Non-pigmented ciliary epithelial cell (primary cell): ENCODE measurements around the gene CATSPER1.

Experiments
- DNase-seq: peaks from one replicate; pipeline ENCODE4 v3.0.0-alpha.2; 2010; ENCODE audit warnings: low read depth

Gene CATSPER1

GRCh38 chr11:66026017-66026529, at the start of gene CATSPER1:
Gene CATSPER1 (minus strand): TSS chr11:66026479. CDS start chr11:66026379, 100 bp downstream.
- no peak for DNase-seq

DNA sequence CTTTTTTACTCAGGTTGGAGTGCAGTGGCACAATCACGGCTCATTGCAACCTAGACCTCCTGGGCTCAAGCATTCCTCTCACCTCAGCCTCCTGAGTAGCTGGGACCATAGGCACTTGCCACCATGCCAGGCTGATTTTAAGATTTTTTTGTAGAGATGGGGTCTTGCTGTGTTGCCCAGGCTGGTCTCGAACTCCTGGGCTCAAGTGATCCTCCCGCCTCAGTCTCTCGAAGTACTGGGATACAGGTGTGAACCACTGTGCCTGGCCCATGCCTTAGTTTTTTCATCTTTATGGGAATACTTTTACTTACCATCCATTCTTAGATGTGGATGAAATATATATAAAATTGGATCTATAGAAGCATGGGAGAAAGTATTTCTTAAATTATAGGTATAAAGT, 49.0 kb upstream of the CATSPER1 start:
- no peak for DNase-seq

DNA sequence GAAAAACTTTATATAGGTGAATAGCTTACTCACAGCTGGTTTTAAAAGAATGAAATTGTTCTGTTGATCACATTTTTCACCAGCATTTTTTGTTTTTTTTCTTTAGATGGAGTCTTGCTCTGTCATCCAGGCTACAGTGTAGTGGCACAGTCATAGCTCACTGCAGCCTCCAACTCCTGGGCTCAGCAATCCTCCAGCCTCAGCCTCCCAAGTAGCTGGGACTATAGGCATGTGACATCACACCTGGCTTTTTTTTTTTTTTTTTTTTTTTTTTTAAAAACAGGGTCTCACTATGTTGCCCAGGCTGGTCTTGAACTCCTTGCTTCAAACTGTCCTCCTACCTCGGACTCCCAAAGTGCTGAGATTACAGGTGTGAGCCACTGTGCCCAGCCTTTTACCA, 47.4 kb upstream of the CATSPER1 start:
- DNase-seq = no peak

DNA sequence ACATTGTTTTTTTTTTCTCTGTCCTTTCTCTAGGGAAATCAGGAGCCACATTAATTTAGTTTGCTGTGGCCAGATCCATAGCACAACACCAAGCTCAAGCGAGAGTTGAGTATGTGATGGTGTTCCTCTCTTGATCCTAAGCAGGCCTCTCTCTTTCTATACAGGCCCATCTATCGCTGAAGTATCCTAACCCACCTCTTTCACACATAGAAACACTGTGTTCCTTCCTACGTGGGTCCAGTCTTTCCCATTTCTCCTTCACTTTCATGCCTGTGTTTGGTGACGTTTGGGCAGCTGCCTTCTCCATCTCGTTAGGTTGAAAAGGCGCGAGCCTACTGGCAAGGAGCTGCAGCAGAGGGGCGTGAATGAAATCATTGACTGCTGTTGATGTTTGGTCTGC, 46.2 kb upstream of the CATSPER1 start:
- DNase-seq = no peak

DNA sequence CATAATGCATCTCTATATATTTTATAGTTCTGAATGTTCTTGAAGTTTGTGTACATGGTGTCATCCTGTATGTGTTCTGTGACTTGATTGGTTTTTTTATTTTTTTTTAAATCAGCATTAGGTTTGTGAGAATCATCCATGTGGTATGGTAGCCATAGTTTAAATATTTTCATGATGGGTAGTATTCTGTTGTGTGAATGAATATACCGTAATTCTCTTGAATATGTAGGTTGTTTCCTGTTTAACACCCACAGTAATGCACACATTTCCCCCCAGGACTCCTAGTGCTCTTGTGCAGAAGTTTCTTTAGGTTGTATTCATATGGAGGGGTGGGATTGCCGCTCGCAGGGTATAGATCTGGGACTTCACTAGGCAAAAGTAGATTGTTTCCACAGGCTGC, 45.8 kb upstream of the CATSPER1 start:
- no peak for DNase-seq

DNA sequence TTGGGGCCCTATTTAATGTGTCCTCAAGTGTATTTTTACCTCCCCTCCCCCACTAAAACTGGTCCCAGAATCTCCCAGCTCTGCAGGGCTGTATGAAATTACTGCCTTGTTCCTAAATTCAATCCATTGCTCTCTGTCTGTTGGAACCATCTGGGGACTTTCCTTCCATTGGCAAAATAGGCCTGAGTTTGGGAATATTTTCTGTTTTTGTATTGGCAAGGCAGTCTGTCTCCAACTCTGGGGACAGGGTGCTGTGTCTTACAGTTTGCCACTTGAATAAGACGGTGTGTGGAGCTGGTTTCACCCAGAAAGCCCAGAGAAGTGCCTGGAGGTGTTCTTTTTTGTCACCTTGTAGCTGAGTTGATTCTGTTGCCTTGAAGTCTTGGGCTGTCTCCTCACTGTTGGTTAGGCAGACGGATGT, 45.1 kb upstream of the CATSPER1 start:
- no peak for DNase-seq

DNA sequence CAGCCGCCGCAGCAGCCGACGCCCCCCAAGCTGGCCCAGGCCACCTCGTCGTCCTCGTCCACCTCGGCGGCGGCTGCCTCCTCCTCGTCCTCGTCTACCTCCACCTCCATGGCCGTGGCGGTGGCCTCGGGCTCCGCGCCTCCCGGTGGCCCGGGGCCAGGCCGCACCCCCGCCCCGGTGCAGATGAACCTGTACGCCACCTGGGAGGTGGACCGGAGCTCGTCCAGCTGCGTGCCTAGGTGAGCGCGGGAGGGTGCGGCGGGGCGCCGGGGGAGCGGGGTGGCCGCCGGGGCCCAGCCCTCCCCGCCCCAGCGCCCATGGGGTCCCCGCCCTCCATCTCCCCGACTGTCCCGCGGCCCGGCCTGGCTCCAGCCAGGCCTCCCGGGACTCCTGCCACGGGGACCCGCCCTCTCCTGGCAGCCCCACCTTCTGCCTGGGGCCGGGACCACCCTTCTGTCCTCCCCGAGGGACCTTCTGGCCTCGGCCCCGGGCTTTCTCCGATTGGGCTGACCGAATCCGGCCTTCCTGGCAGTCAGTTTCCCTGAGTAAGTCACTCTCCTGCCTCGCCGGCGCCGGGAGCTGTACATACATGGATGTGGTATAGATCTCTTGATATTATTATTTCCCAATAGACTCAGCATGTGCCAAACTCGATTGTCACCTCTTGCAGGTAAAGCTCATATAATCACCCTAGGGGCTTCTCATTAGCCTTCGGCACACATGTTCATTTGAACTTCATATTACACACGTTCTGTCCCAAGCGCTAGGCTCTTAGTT, 44.5 kb upstream of the CATSPER1 start:
- no peak for DNase-seq

DNA sequence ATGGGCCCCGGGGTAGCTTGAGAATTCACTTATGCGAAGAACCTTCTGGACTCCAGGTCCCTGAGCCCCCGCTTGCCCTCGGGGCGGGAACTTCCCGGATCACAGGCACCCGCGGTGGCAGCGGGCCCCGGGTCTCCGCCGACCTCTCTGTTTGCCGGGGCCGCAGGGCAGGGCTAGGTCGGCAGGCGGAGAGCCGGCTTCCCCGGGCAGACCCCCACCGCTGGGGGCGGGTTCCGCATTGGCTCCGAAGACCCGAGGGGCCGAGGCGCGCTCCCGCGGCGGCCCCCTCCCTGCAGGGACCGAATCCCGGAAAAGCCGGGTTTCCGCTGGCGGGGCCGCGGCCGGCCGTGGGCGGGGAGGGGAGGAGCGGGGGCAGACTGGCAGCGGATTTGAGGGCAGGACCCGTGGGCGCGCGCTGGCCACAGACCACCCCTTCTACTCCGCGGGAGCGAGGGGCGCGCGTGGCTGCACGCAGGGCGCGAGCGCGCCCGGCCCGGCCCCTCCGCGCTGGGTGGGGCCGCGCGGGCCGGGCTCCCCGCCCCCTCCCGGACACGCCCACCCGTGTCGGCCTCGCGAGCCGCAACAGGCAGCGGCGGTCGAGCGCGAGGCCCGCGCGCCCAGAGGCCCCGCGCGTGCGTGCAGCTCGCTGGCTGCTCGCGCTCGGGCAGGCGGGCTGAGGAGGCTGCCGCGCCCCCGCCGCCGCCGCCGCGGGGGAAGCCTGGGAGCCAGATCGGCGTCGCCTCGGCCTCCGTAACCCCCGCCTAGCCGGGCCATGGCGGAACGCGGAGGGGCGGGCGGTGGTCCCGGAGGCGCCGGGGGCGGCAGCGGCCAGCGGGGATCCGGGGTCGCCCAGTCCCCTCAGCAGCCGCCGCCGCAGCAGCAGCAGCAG, 43.7 kb upstream of the CATSPER1 start, which contains the start of gene PACS1:
TSS of gene PACS1 (plus strand) at position 558 of the 889 bp plus-strand sequence. CDS start at position 773, 215 bp downstream.
- DNase-seq = no peak

DNA sequence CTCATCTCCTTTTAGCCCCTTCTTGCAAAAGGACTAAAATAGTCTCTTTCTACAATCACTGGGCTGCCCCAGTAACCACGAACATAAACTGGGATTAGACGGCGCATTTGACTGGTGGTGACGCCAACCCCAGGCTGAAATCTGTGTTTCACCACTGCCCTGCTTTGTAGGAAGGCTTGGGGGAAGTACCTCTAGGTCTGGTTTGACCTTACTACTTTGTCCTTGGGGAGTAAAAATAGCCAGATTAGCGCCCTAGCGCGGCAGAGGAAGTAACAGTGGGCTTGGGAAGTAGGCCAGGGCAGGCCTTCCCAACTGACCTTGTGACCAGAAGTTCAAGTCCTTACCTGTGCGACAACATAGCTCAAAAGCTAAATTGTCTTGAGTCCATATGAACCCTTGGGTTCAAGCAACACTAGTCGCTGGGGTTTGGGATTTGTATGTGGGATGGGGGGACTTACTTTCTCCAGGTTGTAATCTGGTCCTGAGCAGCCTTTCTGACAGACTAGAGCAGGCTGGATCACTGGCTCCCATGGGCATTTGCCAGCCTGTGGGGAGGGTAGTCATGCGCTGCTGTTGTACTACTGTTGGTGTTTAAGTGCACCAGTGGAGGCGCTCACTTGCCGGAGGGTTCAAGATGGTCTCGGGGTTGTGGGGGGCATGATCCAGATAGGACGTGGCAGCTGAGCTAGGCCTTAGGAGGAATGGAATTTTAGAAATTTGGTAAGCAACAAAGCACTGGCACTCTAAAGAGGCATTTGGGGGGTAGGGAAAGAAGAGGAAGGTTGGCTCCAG, 42.8 kb upstream of the CATSPER1 start:
- no peak for DNase-seq

DNA sequence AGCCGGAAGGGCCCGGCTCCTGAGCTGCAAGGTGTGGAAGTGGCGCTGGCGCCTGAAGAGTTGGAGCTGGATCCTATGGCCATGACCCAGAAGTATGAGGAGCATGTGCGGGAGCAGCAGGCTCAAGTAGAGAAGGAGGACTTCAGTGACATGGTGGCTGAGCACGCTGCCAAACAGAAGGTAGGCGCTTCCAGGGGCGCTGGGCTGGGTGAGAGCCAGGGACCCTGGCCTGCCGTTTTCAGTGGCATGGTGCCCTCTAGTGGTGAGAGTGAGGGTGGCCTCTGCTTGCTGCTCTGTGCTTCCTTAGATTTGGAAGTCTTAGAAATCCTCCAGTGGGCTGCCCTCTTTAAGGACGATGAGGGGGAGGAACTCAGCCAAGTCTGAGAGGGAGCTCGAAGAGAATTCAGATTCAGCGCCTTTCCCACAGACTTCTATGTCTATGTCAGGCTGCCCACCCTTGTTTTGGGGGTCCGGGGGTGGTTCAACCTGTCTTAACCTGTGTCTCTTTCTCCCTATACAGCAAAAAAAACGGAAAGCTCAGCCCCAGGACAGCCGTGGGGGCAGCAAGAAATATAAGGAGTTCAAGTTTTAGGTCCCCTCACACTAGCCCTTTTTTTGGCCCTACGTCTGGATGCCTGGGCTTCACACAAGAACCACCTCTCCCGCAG, 42.0 kb upstream of the CATSPER1 start:
- DNase-seq = no peak

DNA sequence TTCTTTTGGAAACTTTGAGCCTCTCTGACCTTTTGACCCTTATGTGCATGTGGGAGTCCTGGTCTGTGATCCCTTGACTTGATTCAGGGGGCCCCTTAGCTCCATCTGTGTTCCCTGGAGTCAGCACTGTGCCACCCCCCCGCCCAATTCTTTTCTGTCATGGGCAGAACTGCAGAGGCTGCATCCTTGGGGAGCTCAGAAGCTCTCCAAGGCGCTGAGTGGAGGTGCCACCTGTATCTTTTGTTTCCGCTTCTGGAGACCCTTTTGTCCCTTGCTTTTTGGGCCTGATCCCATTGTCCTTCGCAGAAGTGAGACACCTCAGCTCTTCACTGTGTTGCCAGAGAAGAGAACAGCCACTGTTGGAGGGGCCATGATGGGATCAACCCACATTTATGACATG, 41.4 kb upstream of the CATSPER1 start:
- no peak for DNase-seq

GRCh38 chr11:66066751-66067150, 40.5 kb upstream of the CATSPER1 start:
- no peak for DNase-seq

- no peak for DNase-seq
Measured at GRCh38 chr11:66064571-66064970, 38.3 kb upstream of the CATSPER1 start.

DNA sequence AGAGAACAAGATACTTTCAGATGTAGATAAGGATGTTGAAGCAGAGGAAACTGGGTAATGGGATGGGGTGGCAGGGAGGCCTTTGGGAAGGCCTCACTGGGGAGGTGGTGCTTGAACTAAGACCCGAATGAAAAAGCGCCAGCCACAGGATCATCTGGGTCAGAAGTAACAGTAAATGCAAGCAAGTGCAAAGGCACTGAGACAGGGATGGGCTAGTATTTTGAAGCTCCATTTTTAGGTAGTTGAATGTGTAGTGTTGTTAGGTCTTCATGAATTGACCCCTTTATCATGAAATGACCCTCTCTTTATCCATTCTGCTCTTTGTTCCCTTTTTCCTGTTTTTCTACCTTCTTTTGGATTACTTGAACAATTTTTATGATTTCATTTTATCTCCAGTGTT, 37.6 kb upstream of the CATSPER1 start:
- DNase-seq = no peak

- no peak for DNase-seq
Measured at GRCh38 chr11:66062408-66062807, 36.1 kb upstream of the CATSPER1 start.

GRCh38 chr11:66061268-66061667, 35.0 kb upstream of the CATSPER1 start:
- no peak for DNase-seq

DNA sequence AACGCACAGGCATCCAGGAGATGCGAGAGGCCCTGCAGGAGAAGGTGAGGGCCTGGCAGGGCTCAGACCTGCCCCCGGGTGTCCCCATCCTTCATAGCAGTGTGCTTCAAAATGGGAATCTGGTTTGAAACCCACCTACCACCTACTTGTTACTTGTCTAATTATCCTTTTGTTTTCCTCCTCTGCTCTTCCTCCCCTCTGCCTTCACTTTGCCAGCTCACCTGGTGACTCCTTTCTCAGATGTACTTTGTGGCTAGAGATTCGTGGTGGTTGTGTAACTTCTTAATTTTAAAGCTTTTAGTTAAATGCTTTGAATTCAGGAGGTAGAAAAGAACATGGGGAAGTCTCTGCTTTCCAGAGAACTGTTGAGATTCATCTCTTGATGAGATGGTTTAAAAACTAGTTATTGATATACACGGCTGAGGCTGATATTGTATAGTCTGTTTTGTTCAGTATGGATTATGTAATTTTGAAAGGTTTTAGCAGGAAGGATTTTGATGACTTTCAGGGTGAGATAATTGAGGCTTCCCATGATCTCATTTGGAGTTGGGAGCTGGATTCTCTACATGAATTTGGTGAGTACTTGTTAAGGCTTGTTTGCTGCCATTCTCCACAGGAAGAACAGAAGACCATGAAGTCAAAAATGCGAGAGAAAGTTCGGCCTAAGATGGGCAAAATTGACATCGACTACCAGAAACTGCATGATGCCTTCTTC, 33.8 kb upstream of the CATSPER1 start:
- DNase-seq = no peak

- DNase-seq = no peak
Measured at GRCh38 chr11:66056501-66056900, 30.2 kb upstream of the CATSPER1 start.

DNA sequence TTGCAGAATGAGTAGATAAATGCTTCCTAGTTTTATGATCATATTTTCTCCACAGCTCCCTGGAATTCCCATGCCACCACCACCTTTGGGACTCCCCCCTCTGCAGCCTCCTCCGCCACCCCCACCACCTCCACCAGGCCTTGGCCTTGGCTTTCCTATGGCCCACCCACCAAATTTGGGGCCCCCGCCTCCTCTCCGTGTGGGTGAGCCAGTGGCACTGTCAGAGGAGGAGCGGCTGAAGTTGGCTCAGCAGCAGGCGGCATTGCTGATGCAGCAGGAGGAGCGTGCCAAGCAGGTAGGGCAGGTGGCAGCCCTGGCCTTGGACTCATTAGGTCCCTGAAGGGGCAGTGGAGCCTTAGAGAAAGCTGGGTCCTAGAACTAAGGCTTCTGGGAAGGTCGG, 28.7 kb upstream of the CATSPER1 start:
- no peak for DNase-seq

DNA sequence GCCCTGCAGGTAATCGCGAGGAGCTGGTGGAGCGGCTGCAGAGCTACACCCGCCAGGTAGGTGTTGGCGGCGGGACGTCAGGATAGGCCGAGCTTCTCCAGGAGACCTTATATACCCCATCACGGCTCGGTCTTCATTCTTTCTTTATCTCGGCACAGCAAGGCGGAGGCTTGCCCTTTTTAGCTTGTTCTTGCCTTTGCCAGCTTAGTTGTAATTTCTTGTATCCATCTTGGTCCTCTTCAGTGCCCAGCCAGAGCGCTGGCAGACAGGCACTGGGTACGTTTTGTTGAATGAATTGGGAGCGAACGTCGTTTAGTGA, 26.3 kb upstream of the CATSPER1 start:
- no peak for DNase-seq
